ENCODE measurements around the gene PTEN.
"Not testable (repeated sequence)": the region's sequence is repeated elsewhere in the genome, so short reads cannot be mapped to it uniquely, and the experiment has no call there.

PTEN gene

DNA sequence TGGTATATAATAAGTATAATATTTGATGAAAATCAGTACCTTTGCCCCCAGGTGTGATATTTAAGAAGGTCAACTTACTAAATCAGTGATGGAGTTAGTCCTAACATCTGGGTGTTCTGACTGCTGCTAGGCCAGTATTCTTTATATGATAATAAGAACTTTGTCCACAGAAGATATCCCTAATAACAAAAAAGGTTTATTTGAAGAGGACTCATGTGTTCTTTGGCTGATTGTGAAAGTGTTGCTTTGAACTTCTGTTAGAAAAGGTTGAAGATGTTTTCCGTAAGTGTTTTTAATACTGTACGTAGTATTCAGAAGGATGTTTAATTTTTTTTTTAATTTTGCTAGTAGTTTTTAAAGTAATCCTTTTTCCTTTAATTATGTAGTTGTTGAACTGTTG lies 10.2 kb downstream of the PTEN start:
- DNase-seq, result no peak

GRCh38 chr10:87875929-87876571 lies 12.6 kb downstream of the PTEN start:
- no peak for DNase-seq

- no peak for DNase-seq
Observed at GRCh38 chr10:87878664-87879459, 15.4 kb downstream of the PTEN start.

- no peak for DNase-seq
Observed at GRCh38 chr10:87880336-87880735, 16.9 kb downstream of the PTEN start.

DNA sequence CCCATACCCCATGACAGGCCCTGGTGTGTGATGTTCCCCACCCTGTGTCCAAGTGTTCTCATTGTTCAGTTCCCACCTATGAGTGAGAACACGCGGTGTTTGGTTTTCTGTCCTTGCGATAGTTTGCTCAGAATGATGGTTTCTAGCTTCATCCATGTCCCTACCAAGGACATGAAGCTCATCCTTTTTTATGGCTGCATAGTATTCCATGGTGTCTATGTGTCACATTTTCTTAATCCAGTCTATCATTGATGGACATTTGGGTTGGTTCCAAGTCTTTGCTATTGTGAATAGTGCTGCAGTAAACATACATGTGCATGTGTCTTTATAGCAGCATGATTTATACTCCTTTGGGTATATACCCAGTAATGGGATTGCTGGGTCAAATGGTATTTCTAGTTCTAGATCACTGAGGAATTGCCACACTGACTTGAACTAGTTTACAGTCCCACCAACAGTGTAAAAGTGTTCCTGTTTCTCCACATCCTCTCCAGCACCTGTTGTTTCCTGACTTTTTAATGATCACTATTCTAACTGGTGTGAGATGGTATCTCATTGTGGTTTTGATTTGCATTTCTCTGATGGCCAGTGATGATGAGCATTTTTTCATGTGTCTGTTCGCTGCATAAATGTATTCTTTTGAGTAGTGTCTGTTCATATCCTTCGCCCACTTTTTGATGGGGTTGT lies 18.1 kb downstream of the PTEN start:
- DNase-seq, result not testable (repeated sequence)

- no peak for DNase-seq
Observed at GRCh38 chr10:87882555-87883294, 19.3 kb downstream of the PTEN start.

- DNase-seq, result no peak
Observed at GRCh38 chr10:87886635-87887034, 23.2 kb downstream of the PTEN start.

DNA sequence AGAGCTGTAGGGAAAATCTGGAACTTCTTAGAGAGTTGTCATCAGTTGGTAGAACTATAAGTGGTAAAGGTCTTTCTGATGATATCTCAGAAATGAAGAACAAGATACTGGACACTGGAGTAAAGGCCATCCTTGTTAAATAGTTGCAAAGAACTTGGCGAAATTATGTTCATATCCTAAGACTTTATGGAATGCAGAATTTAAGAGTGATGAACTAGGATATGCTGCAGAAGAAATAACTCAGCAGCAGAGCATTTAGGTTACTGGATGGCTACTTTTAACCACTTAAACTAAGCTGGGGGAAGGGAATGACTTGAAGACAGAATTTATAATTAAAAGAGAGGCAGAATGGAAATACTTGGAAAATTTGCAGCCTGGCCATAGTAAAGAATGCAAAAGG lies 23.7 kb downstream of the PTEN start:
- no peak for DNase-seq

DNA sequence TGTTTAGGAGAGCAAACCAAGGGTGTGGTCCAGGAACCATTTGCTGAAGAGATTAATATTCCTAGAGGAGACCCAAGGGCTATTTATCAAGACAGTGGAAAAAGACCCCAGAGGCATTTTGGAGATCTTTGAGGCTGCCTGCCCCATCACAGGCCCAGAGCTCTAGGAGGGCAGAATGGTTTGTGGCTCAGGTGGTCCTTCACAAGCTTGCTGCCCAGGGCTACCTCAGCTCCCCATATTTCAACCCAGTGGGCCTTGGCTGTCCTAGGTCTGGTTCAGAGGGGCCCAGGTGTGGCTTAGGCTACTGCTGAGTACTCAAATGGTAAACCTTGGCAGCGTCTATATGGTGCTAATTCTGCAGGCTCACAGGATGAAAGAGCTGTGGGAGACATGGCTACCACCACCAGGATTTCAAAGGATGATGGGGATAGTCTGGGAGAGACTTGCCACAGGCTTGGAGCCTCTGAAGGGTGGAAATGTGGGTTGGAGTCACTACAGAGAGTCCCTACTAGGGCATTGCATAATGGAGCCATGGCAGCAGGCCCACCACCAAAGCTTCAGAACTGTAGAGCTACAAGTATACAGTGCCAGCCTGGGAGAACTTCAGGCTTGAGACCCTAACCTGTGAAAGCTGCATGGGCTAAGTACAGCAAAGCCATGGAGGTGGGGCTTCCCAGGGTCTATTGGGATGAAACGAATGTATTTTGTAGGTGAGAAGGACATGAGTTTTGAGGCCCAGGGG lies 24.3 kb downstream of the PTEN start:
- DNase-seq, result no peak

GRCh38 chr10:87895430-87895829 lies 32.0 kb downstream of the PTEN start:
- DNase-seq, result no peak

- DNase-seq, result no peak
Observed at GRCh38 chr10:87896216-87896615, 32.8 kb downstream of the PTEN start.

- DNase-seq, result not testable (repeated sequence)
Observed at GRCh38 chr10:87897957-87898356, 34.5 kb downstream of the PTEN start.

DNA sequence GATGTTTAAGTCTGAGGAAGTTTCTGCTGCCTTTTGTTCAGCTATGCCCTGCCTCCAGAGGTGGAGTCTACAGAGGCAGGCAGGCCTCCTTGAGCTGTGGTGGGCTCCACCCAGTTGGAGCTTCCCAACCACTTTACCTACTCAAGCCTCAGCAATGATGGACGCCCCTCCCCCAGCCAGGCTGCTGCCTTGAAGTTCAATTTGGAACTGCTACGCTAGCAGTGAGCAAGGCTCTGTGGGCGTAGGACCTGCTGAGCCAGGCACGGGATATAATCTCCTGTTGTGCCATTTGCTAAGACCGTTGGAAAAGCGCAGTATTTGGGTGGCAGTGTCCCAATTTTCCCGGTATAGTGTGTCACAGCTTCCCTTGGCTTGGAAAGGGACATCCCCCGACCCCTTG lies 40.0 kb downstream of the PTEN start:
- DNase-seq, result not testable (repeated sequence)

DNA sequence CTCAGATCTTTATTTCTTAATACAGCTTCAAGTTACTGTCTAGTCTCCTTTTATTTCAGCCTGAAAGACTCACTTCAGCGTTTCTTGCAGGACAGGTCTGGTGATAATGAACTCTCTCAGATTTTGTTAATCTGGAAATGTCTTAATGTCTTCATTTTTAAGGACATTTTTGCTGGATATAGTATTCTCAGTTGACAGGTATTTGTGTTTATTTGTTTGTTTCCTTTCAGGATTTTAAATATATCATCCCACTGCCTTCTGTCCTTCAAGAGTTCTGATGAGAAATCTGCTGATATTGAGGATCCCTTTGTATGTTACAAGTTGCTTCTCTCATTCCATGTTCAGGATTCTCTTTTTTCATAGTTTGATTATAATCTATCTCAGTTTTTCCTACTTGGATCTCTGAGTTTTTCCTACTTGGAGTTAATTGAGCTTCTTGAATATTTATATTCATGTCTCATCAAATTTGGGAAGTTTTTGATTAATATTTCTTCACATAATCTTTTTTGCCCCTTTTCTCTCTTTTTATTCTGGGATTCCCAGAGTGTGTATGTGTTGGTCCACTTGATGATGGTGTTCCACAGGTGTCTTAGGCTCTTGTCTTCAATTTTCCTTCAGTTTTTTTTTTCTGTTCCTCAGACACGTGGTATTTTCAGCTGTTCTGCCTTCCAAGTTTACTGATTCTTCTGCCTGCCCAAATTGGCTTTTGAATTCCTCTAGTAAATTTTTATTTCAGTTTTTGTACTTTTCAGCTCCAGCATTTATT lies 49.9 kb downstream of the PTEN start:
- no peak for DNase-seq

DNA sequence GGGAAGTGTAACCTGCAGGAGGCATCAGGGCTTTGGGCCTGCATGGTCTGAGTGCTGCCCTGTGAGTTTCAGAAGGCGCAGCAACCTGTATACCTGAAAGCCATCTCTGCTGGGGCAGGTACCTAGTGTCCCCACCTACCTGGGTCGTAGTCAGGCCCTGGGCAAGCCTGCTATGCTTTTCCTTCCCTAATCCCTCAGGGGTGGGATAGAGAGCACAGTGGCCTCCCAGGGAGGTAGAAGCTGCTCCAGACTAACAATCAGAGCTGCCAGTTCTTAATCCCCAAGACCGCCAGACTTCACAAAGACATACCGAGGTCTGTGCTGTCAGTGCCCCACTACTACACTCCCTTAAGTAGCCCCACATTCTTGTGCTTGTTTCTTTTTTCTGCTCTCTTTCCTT lies 52.0 kb downstream of the PTEN start:
- DNase-seq, result no peak

GRCh38 chr10:87915989-87916388 lies 52.6 kb downstream of the PTEN start:
- DNase-seq, result no peak

DNA sequence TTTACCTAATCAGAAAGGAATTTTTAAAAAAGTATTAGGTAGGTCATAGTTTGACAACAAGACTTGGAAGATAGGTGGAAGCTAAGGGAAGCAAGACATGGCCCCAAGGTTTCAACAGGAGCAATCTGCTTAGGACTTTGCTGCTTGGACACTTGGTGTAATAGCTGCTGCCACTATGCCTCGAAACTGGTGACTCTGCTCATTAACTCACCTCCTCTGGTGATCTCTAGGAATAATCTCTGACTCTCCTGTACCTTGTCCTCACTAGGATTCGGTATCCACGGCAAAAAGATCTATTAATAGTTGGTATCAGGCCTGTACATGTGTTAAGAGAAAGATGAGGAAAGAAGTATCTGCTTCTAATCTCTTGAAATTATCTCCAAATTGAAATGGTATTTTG lies 53.1 kb downstream of the PTEN start:
- no peak for DNase-seq

GRCh38 chr10:87918254-87918859 lies 54.9 kb downstream of the PTEN start:
- DNase-seq, result no peak

DNA sequence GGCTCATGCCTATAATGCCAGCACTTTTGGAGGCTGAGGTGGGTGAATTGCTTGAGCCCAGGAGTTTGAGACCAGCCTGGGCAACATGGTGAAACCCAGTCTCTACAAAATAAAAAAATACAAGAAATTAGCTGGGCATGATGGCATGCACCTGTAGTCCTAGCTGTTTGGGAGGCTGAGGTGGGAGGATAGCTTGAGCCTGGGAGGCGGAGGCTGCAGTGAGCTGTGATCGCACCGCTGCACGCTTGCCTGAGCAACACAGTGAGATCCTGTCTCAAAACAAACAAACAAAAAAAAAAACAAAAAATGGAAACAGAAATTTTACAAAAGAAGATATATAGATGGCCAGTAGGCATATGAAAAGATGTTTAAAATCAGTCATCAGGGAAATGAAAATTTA lies 57.1 kb downstream of the PTEN start:
- DNase-seq, result no peak

DNA sequence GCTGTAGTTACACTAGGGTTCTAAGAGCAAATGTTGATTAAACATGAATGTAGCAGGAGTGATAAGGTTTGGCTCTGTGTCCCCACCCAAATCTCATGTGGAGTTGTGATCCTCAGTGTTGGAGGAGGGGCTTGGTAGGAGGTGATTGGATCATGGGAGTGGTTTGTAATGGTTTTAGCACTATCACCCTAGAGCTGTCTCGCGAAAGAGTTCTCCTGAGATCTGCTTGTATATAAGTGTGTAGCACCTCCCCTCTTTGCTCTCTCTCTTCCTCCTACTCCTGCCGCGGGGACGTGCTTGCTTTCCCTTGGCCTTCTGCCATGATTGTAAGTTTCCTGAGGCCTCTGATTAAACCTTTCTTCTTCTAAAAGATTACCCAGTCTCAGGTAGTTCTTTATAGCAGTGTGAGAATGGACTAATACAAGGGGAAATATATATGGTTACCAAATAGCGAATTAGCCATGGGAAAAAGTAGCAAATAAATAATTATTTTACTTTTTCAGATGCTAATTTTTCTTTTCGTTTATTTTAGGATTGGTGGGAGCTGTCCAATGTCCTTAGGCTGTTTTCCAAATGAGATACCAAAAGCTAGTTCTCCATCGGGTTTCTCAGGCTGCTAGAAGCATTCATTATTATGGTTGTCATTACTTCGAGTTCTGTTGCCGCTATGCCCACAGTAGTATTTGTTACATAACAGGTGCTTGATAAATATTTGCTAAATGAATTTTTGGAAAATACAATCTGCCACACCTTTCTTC lies 58.7 kb downstream of the PTEN start:
- no peak for DNase-seq

DNA sequence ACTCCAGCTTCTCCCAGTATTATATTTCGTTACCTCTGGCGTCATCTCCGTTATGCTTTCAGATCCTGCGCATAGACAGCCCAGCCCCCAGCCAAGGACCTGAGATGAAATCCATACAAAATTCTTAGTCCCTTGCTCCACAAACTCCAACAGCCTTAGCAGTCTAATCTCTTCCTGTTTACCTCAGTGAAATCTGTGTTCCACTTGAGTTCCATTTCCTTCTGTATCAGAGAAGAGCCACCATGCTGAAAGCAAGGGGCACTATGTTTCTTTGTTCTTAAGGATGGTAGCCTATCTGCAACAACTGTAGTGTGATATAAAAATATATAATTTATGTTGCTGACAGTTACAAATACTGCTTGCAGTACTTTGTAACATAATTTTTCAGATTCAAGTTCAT lies 59.8 kb downstream of the PTEN start:
- DNase-seq, result no peak

All from NCI-H1092 treated with DMSO at 0.1 percent for 48 hours (cell line).